MG63 (cell line): ENCODE data around the gene UBAC1. TPM values are rescaled to one million over a fixed set of nuclear protein-coding genes. Genes with fewer than 3 reads are reported as not detected.

Source experiments
- DNase-seq: peaks from one replicate; pipeline ENCODE4 v3.0.0-alpha.2; 2020
- H3K27me3 ChIP-seq: fragments of 250-450 bp; sonication (Bioruptor Pico); 2 replicates; pipeline ENCODE4 v1.5.1; 2020; ENCODE audit warnings: mild to moderate bottlenecking, moderate library complexity
- H3K36me3 ChIP-seq: fragments of 250-450 bp; sonication (Bioruptor Pico); 2 replicates; pipeline ENCODE4 v1.5.1; 2020; ENCODE audit warnings: mild to moderate bottlenecking, moderate library complexity
- H3K4me3 ChIP-seq: fragments of 250-450 bp; sonication (Bioruptor Pico); 2 replicates; pipeline ENCODE4 v1.5.1; 2020; ENCODE audit warnings: mild to moderate bottlenecking, moderate library complexity
- H3K9me3 ChIP-seq: fragments of 250-450 bp; sonication (Bioruptor Pico); 2 replicates; pipeline ENCODE4 v1.5.1; 2020; ENCODE audit warnings: mild to moderate bottlenecking, moderate library complexity
- total RNA-seq: library from RNA; depleted of rRNA; stranded (reverse); fragments of >200 nt; shearing (Covaris generic); gene quantifications from 2 replicates; pipeline ENCODE4 v1.2.3, GENCODE V29; 2014; ENCODE audit warnings: low replicate concordance; rRNA removed

Gene UBAC1
- total RNA-seq, 1 experiment from 2014 or later, result 81.3 TPM

DNA sequence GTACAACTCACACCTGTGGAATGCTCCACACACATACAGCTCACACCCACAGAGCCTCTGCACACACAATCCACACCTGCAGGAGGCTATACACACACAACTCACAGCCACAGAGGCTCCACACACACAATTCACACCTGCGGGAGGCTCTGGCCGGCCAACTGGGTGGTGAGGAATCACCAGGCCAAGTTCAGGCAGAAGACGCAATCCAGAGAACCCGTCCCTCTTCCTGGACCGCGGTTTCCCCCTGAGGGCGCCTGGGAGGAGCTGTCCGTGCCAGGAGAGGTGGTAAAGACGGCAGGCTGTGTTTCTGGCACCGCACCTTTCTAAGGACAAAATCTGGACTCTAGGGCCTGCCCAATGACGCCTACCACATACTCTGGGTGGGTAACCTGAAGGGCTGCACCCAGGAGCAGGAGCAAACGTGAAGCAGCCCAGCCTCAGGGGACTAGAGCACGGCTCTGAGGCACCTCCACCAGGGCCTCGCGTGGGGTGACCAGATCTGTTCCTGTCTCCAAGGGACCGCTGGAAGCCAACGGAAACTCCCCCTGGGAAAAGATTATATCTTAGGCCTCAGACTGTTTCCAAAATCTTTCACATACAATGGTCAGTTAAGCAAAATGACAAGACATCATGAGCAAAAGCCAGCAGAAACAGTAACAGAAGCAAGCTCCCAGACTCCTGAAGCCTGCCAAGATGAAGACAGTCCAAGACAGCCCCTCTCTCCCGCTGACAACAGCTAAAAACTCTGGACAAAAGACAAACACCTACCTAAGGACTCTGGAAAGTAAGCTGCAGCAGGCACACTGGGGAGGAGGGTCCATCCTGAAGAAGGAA, 70.8 kb downstream of the UBAC1 start:
- Histone ChIP-seq H3K36me3 (no peaks in the 10 kb centered on the region), H3K9me3 (peaks cover 7% of the 10 kb centered on the region; the same call in 1 of the 2 replicates)

GRCh38 chr9:135889564-135890189, 71.5 kb downstream of the UBAC1 start:
- 0 out of 2 replicates have a peak, but pooled peaks cover under 1% of the 10 kb centered on the region for H3K9me3 ChIP-seq
- H3K36me3 ChIP-seq, result no peaks in the 10 kb centered on the region
- DNase-seq, result no peak
- no peak overlapping the region for H3K4me3 ChIP-seq
- no peaks in the 10 kb centered on the region for H3K27me3 ChIP-seq

More for the DNA sequence above, 70.8 kb downstream of the UBAC1 start:
- Histone ChIP-seq H3K27me3 (no peaks in the 10 kb centered on the region), H3K4me3 (no peak overlapping the region)
- DNase-seq, result no peak

GRCh38 chr9:135888766-135889394, 72.3 kb downstream of the UBAC1 start:
- Histone ChIP-seq H3K9me3 (no peaks in the 10 kb centered on the region), H3K27me3 (no peaks in the 10 kb centered on the region), H3K36me3 (no peaks in the 10 kb centered on the region), H3K4me3 (no peak overlapping the region)
- no peak for DNase-seq

DNA sequence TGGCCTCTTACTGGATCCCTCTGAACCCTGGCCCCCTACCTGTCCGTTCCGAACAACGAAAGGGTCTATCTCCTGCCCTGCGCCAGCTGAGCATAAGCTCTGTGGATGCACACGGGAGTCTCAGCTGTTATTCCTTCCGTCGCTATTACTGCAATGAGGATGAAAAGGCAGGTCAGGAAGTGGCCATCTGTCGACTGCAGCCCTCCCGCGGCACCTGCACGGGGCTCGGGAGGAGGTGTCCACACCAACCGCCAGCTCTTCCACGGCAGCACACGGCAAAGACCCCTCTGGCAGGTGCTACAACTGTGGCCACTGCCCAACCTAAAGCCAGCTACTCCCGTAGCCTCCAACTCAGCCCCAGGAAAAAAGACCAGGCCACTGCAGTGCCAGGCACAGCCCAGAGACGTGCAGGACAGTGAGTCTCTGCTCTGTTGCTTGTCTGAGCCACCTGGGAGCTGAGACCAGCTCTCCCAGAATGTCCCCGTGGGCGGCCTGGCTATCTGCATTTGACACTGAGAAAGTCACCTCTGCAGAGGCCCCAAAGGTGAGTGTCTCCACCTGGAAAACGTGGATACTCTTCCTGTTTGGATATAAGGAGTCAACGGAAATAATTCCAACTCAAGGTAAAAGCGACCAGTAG, 72.9 kb downstream of the UBAC1 start:
- H3K9me3 ChIP-seq, result no peaks in the 10 kb centered on the region
- H3K27me3 ChIP-seq, result no peaks in the 10 kb centered on the region
- no peak for DNase-seq
- H3K36me3 ChIP-seq, result no peaks in the 10 kb centered on the region
- H3K4me3 ChIP-seq, result no peak overlapping the region

GRCh38 chr9:135887585-135888050, 73.6 kb downstream of the UBAC1 start:
- no peaks in the 10 kb centered on the region for H3K27me3 ChIP-seq
- no peak for DNase-seq

GRCh38 chr9:135887021-135887507, 74.1 kb downstream of the UBAC1 start:
- Histone ChIP-seq H3K27me3 (no peaks in the 10 kb centered on the region), H3K9me3 (no peaks in the 10 kb centered on the region), H3K36me3 (no peaks in the 10 kb centered on the region), H3K4me3 (no peak overlapping the region)
- peak; percentile 78 for DNase-seq

More at GRCh38 chr9:135887585-135888050, 73.6 kb downstream of the UBAC1 start:
- Histone ChIP-seq H3K9me3 (no peaks in the 10 kb centered on the region), H3K4me3 (no peak overlapping the region), H3K36me3 (no peaks in the 10 kb centered on the region)

DNA sequence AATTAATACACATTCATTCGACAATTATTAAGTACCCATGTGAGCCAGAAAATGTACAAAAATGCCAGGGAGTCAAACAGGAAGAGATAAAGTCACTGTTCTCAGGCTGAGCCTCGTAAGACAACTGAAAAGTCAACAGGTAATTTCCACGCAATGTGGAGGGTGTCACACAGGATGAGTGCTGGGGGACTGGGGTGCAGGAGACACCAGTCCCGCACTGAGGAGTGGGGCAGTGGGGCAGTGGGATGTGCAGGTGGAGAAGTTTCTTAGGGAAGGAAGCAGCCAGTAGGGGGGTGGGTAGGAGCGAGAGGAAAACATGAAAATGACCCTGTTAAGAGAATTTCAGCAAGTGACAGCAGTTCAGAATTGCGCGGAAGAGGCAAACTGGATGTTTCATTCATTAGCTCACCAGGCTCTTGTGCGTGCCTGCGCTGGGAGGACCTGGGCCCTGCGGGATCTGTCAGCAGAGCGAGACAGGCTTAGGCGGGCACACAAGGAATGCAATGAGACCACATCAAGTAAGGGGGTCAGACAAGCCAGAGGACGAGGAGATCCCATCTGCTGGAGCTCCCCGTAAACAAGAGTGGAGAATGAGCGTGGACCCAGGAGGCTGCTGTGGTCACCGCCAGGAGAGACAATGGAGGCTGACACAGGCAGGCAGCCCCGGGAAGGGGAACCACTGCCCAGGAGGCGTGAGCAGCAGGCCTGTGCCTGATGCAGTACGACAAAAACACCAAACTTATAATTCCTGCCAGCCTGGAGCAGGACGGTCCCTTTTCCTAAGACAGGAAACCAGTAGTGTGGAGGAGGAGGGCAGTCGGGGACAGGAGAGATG, 74.8 kb downstream of the UBAC1 start:
- Histone ChIP-seq H3K9me3 (no peaks in the 10 kb centered on the region), H3K36me3 (0 out of 2 replicates have a peak, but pooled peaks cover 3% of the 10 kb centered on the region), H3K27me3 (no peaks in the 10 kb centered on the region), H3K4me3 (no peak overlapping the region)
- no peak for DNase-seq

- peak; percentile 27 for DNase-seq
- no peaks in the 10 kb centered on the region for H3K9me3 ChIP-seq
- H3K36me3 ChIP-seq, result 0 out of 2 replicates have a peak, but pooled peaks cover 4% of the 10 kb centered on the region
- no peak overlapping the region for H3K4me3 ChIP-seq
- no peaks in the 10 kb centered on the region for H3K27me3 ChIP-seq
These were observed 75.9 kb downstream of the UBAC1 start for GRCh38 chr9:135885100-135885853.

- DNase-seq, result peak; percentile 16
- H3K27me3 ChIP-seq, result no peaks in the 10 kb centered on the region
These were observed 76.7 kb downstream of the UBAC1 start for GRCh38 chr9:135884328-135885035.

GRCh38 chr9:135883410-135884089, 77.6 kb downstream of the UBAC1 start:
- 0 out of 2 replicates have a peak, but pooled peaks cover 4% of the 10 kb centered on the region for H3K36me3 ChIP-seq
- no peaks in the 10 kb centered on the region for H3K9me3 ChIP-seq
- H3K27me3 ChIP-seq, result no peaks in the 10 kb centered on the region
- no peak overlapping the region for H3K4me3 ChIP-seq
- DNase-seq, result no peak

More at GRCh38 chr9:135884328-135885035, 76.7 kb downstream of the UBAC1 start:
- Histone ChIP-seq H3K9me3 (no peaks in the 10 kb centered on the region), H3K36me3 (0 out of 2 replicates have a peak, but pooled peaks cover 4% of the 10 kb centered on the region), H3K4me3 (no peak overlapping the region)

Other genes with a start within 250 kb of the UBAC1 start
- gene CAMSAP1, start 53.8 kb downstream of the UBAC1 start, total RNA-seq, result 11.1 and 14.5 TPM in 2 replicates
- 13.4 and 22.4 TPM in 2 replicates for gene NACC2, start 133.9 kb upstream of the UBAC1 start, total RNA-seq
- 62.5 and 78.4 TPM in 2 replicates for gene TMEM250, start 157.5 kb upstream of the UBAC1 start, total RNA-seq
- gene LHX3, start 243.8 kb upstream of the UBAC1 start, total RNA-seq, result not detected in 2 replicates